DOHH2 (cell line): ENCODE measurements around the gene CNTNAP5.

Experiments used
- H3F3A ChIP-seq: fragments of 200-600 bp; sonication (generic), shearing (Covaris generic); 2 replicates; pipeline ENCODE4 v1.6.0; 2016; ENCODE audit warnings: antibody characterized with exemption, mild to moderate bottlenecking; ENCODE audit not compliant: control insufficient read depth, insufficient read depth
- H3K27ac ChIP-seq: fragments of 200-600 bp; sonication (generic); 2 replicates; pipeline ENCODE4 v1.5.1; 2014; ENCODE audit warnings: low read depth, mild to moderate bottlenecking, low read length, moderate library complexity
- H3K27me3 ChIP-seq: fragments of 200-600 bp; sonication (generic); 2 replicates; pipeline ENCODE4 v1.6.1; 2014; ENCODE audit warnings: mild to moderate bottlenecking, low read length, mixed read lengths; ENCODE audit not compliant: control insufficient read depth
- H3K36me3 ChIP-seq: fragments of 200-600 bp; sonication (generic); 2 replicates; pipeline ENCODE4 v1.6.1; 2014; ENCODE audit warnings: mild to moderate bottlenecking, low read length, moderate library complexity, mixed read lengths; ENCODE audit not compliant: control insufficient read depth
- H3K4me1 ChIP-seq: fragments of 200-600 bp; sonication (generic); 2 replicates; pipeline ENCODE4 v1.6.1; 2014; ENCODE audit warnings: mild to moderate bottlenecking, low read length, mixed read lengths; ENCODE audit not compliant: control insufficient read depth
- H3K4me2 ChIP-seq: fragments of 200-600 bp; sonication (generic); 2 replicates; pipeline ENCODE4 v1.6.0; 2014; ENCODE audit warnings: mild to moderate bottlenecking, low read length, moderate library complexity
- H3K4me3 ChIP-seq: fragments of 200-600 bp; sonication (generic); 2 replicates; pipeline ENCODE4 v1.5.1; 2014; ENCODE audit warnings: mild to moderate bottlenecking, low read length, mixed read lengths
- H3K79me2 ChIP-seq: fragments of 200-600 bp; sonication (generic); 2 replicates; pipeline ENCODE4 v1.6.1; 2014; ENCODE audit warnings: mild to moderate bottlenecking, low read length, mixed read lengths; ENCODE audit not compliant: control insufficient read depth
- H3K9me2 ChIP-seq: fragments of 200-600 bp; sonication (generic); replicated peaks from 2 replicates; pipeline ENCODE4 v1.6.1; 2014; ENCODE audit warnings: mild to moderate bottlenecking, low read length, mixed read lengths; ENCODE audit not compliant: control insufficient read depth
- H3K9me3 ChIP-seq: fragments of 200-600 bp; sonication (generic); 2 replicates; pipeline ENCODE4 v1.6.1; 2014; ENCODE audit warnings: antibody characterized with exemption, low read length, mixed read lengths; ENCODE audit not compliant: control insufficient read depth, insufficient read depth
- H4K20me1 ChIP-seq: fragments of 200-600 bp; sonication (generic); 2 replicates; pipeline ENCODE4 v1.6.0; 2014; ENCODE audit warnings: low read depth, mild to moderate bottlenecking, antibody characterized with exemption, low read length, moderate library complexity; ENCODE audit not compliant: control insufficient read depth, insufficient read depth
- CTCF ChIP-seq: fragments of 200-600 bp; sonication (generic); IDR thresholded peaks from one replicate; pipeline ENCODE4 v1.5.1; 2014; ENCODE audit warnings: antibody characterized with exemption, mild to moderate bottlenecking, low read depth, low read length; ENCODE audit not compliant: poor library complexity, severe bottlenecking
- EZH2phosphoT487 ChIP-seq: fragments of 200-600 bp; sonication (generic); IDR thresholded peaks from 2 replicates; pipeline ENCODE4 v1.6.1; 2017; ENCODE audit warnings: borderline replicate concordance, mild to moderate bottlenecking, antibody characterized with exemption, low read length, moderate library complexity, mixed read lengths

CNTNAP5 gene

DNA sequence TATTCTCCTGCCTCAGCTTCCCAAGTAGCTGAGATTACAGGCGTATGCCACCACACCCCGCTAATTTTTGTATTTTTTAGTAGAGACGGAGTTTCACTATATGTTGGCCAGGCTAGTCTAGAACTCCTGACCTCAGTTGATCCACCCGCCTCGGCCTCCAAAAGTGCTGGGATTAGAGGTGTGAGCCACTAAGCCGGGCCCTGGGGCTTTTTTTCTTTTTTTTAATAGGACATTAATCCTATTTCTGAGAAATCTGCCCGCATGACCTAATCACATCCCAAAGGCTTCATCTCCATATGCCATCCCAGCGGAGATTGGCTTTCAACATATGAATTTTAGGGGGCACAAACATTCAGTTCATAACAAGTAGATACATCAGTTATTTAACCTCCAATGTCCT, 128.6 kb downstream of the CNTNAP5 start:
- Histone ChIP-seq H3K27me3 (no peaks in the 10 kb centered on the region), H3K4me3 (no peak overlapping the region), H3K36me3 (no peaks in the 10 kb centered on the region), H3K4me2 (no peak overlapping the region), H3K4me1 (no peaks in the 10 kb centered on the region), H3K9me3 (no peaks in the 10 kb centered on the region), H4K20me1 (no peaks in the 10 kb centered on the region), H3K27ac (no peak overlapping the region), H3K79me2 (no peaks in the 10 kb centered on the region), H3K9me2 (no peaks in the 10 kb centered on the region), H3F3A (no peaks in the 10 kb centered on the region)
- TF ChIP-seq EZH2phosphoT487, result no peak
- no peak for TF ChIP-seq CTCF

DNA sequence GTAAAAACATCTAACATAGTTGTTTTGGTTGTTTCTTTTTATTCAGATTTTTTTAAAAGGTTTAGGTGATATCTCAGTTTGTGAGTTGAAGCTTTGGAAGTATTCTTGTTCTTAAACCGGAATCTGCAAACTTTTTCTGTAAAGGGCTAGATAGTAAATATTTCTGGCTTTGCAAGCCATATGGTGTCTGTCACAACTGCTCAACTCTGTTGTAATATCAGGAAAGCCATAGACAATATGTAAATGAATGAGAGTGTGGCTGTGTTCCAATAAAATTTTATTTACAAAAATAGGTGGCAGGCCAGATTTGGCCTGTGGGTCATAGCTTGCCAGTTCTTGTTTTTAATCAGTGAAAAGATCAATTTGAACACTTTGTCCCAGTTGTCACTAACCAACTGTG, 134.1 kb downstream of the CNTNAP5 start:
- H3K36me3 ChIP-seq, result no peaks in the 10 kb centered on the region
- H3F3A ChIP-seq, result no peaks in the 10 kb centered on the region
- no peaks in the 10 kb centered on the region for H3K9me2 ChIP-seq
- no peaks in the 10 kb centered on the region for H3K27me3 ChIP-seq
- no peak overlapping the region for H3K4me3 ChIP-seq
- no peak overlapping the region for H3K27ac ChIP-seq
- no peak overlapping the region for H3K4me2 ChIP-seq
- TF ChIP-seq CTCF (no peak), EZH2phosphoT487 (no peak)
- H4K20me1 ChIP-seq, result no peaks in the 10 kb centered on the region
- H3K4me1 ChIP-seq, result no peaks in the 10 kb centered on the region
- no peaks in the 10 kb centered on the region for H3K9me3 ChIP-seq
- H3K79me2 ChIP-seq, result no peaks in the 10 kb centered on the region

- TF ChIP-seq CTCF, result no peak
- TF ChIP-seq EZH2phosphoT487, result no peak
- Histone ChIP-seq H3F3A (no peaks in the 10 kb centered on the region), H3K36me3 (no peaks in the 10 kb centered on the region), H3K4me1 (no peaks in the 10 kb centered on the region), H3K9me2 (no peaks in the 10 kb centered on the region), H3K27ac (no peak overlapping the region), H3K9me3 (no peaks in the 10 kb centered on the region), H3K4me3 (no peak overlapping the region), H4K20me1 (no peaks in the 10 kb centered on the region), H3K79me2 (no peaks in the 10 kb centered on the region), H3K4me2 (no peak overlapping the region), H3K27me3 (no peaks in the 10 kb centered on the region)
These were observed 136.5 kb downstream of the CNTNAP5 start for GRCh38 chr2:124161542-124161941.

- Histone ChIP-seq H3K9me3 (no peaks in the 10 kb centered on the region), H3K4me1 (no peaks in the 10 kb centered on the region), H3K27ac (no peak overlapping the region), H4K20me1 (no peaks in the 10 kb centered on the region), H3K79me2 (no peaks in the 10 kb centered on the region), H3K4me2 (no peak overlapping the region), H3K36me3 (no peaks in the 10 kb centered on the region), H3K9me2 (no peaks in the 10 kb centered on the region), H3F3A (no peaks in the 10 kb centered on the region), H3K4me3 (no peak overlapping the region), H3K27me3 (no peaks in the 10 kb centered on the region)
- TF ChIP-seq EZH2phosphoT487, result no peak
- no peak for TF ChIP-seq CTCF
These were observed 137.2 kb downstream of the CNTNAP5 start for GRCh38 chr2:124162256-124162655.
